Measurements from ENCODE around the gene ADAMTS8. TPM values are rescaled to one million over a fixed set of nuclear protein-coding genes. Genes with fewer than 3 reads are reported as not detected.
A peak's percentile ranks its signal among the peaks of the same experiment; 100 is the strongest.

The ADAMTS8 gene
- total RNA-seq, 5 donors from 2014 or later (not counting 1 experiment from before 2014, with no cell fraction given) = 0.06 to 0.12 (median 0.07) TPM; not detected in 2

DNA sequence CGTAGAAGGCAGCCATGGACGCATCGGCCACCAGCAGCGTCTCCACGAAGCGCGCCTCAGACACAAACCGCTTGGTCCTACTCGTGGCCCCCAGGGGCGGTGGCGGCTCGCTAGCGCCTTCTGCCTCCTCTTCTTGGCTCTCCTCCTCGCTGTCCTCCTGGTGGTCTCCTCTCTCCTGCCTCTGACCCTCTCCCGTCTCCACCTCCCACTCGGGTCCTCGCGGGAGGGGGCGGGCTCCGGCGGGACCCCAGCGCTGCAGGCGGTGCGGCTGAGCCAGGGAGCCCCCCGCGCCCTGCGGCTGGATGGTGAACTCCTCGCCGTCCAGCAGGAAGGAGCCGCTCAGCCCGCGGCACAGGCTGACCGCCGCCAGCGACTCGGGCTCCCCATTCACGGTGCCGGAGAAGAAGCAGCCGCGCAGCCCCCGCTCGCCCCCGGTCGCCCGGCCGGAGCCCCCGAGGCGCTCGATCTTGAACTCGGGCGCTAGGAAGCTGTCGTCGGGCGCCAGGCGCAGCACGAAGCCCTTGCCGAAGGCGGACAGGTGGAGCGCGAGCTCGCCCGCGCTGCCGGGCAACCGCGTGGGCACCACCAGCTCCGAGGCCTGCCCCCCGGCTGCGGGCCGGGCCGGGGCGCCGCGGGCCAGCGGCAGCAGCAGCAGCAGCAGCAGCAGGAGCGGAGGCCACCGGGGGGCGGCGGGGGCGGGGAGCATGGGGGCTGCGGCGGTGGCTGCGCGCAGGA lies 661 bp downstream of the ADAMTS8 start:
- Histone ChIP-seq H3K4me3 (ENCODE audit: control insufficient read depth in 1 of 2, extremely low read depth in 1 of 2, low read length in 1 of 2) (no peak overlapping the region), H3K27me3 (replicated peaks in 1 of 2; ENCODE audit: control insufficient read depth in 2 of 2, extremely low read depth in 1 of 2, insufficient read depth in 2 of 2, low read length in 1 of 2) (peaks cover 18 to 70% of the 10 kb centered on the region in 2 experiments), H3K4me1 (ENCODE audit: control insufficient read depth in 1 of 2, extremely low read depth in 1 of 2, insufficient read depth in 2 of 2, low read length in 2 of 2) (peaks cover 0 to 3% of the 10 kb centered on the region in 2 experiments), H3K9me3 (no peaks in the 10 kb centered on the region), H3K27ac (ENCODE audit: low read length) (no peak overlapping the region), H3K36me3 (ENCODE audit: control insufficient read depth in 2 of 2, extremely low read depth in 1 of 2, insufficient read depth in 1 of 2, low read length in 1 of 2) (no peaks in the 10 kb centered on the region)
- Mint-ChIP-seq H3K4me1 (peaks cover 6 to 15% (median 15%) of the 10 kb centered on the region in 3 donors), H3K27ac (no peak overlapping the region), H3K4me3 (peak overlapping the region in 1 of 3 donors; percentile 21), H3K36me3 (no peaks in the 10 kb centered on the region), H3K27me3 (peaks cover 53 to 69% of the 10 kb centered on the region in 2 donors), H3K9me3 (no peaks in the 10 kb centered on the region)
- 3% methylated on average over 76 of the region's 84 CpGs for WGBS (ENCODE audit: insufficient coverage)
- no peak for ATAC-seq (replicated peaks in 1 of 4)
- DNase-seq = no peak
- ChIA-PET POLR2A (no interaction called here), CTCF (no interaction called here)

DNA sequence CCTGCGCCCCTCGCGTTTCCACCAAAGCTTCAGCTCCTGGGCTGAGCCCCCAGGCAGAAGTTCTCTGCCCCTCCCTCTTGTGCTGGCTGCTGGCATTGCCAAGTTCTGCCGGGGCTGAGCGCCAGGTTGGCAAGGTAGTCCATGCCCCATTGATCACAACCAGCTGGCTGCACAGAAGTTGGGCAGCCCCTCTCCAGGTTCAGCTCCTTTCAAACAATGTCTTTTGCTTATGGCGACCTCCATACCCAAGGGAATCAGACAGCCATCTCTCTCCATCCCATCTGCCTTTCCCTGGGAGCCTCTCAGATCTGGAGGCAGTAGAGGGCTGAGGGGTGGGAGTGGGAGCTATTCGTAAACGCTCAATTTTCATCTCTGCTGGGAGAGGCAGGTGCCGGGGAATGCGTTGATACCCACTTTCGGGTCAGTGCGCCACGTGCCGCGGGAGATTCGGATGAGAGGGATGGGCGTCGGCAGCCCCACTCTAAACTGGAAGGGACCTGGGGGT lies 1.5 kb downstream of the ADAMTS8 start:
- Mint-ChIP-seq H3K36me3 (no peaks in the 10 kb centered on the region), H3K4me3 (peak overlapping the region in 2 of 3 donors; percentile 21 to 49), H3K4me1 (peaks cover 6 to 15% (median 15%) of the 10 kb centered on the region in 3 donors), H3K27me3 (peaks cover 53 to 75% of the 10 kb centered on the region in 2 donors), H3K27ac (peak overlapping the region in 1 of 2 donors; percentile 49), H3K9me3 (no peaks in the 10 kb centered on the region)
- no peaks in the 10 kb centered on the region for H3K36me3 ChIP-seq (ENCODE audit: control insufficient read depth in 2 of 2, extremely low read depth in 1 of 2, insufficient read depth in 1 of 2, low read length in 1 of 2)
- DNase-seq = no peak
- ChIA-PET POLR2A (no interaction called here), CTCF (interaction anchor here in 1 of 2 donors (0.6 kb wide), 1 partner anchor 490 kb away, joined by 3 read pairs; no protein-coding TSS in a partner anchor)
- WGBS (ENCODE audit: insufficient coverage) = 47% methylated on average over 12 of the region's 18 CpGs
- ATAC-seq (replicated peaks in 1 of 4) = no peak
- no peaks in the 10 kb centered on the region for H3K9me3 ChIP-seq
- no peak overlapping the region for H3K27ac ChIP-seq (ENCODE audit: low read length)
- peaks cover 18 to 77% of the 10 kb centered on the region in 2 experiments for H3K27me3 ChIP-seq (replicated peaks in 1 of 2; ENCODE audit: control insufficient read depth in 2 of 2, extremely low read depth in 1 of 2, insufficient read depth in 2 of 2, low read length in 1 of 2)
- H3K4me1 ChIP-seq (ENCODE audit: control insufficient read depth in 1 of 2, extremely low read depth in 1 of 2, insufficient read depth in 2 of 2, low read length in 2 of 2) = peaks cover 0 to 3% of the 10 kb centered on the region in 2 experiments
- no peak overlapping the region for H3K4me3 ChIP-seq (ENCODE audit: control insufficient read depth in 1 of 2, extremely low read depth in 1 of 2, low read length in 1 of 2)

DNA sequence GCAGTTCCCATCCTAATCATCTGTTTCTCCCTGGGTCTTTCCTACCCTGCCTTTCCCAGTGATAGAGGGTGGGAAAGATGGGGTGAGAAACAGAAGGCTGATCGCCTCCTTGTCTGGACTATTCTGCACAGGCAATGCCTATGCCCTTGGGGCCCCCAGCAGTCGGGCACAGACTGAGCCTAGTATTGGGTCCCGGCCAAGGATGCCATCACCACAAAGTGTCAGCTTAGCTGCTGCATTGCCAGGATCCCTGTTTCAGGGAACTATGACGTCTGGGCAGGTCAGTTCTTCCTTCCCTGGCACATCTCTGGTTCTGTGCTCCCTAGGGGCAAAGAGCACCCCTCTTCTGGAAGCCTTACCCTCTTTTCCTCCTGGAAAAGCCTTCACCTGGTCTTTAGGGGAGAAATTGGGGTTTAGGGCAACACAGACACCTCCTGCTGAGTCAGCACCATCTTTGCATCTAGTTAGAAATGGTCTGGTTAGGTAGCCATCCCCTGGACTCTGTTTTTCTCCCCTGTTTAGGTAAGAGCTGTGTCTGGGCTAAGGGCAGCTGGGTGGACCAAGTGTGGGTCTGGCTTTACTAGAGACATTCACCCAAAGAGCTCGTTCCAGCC lies 2.1 kb downstream of the ADAMTS8 start:
- H3K27me3 Mint-ChIP-seq = peaks cover 52 to 77% of the 10 kb centered on the region in 2 donors
- ChIA-PET CTCF (interaction anchor here in 1 of 2 donors (0.6 kb wide), 1 partner anchor 490 kb away, joined by 3 read pairs; no protein-coding TSS in a partner anchor), POLR2A (no interaction called here)
- Histone ChIP-seq H3K27me3 (replicated peaks in 1 of 2; ENCODE audit: control insufficient read depth in 2 of 2, extremely low read depth in 1 of 2, insufficient read depth in 2 of 2, low read length in 1 of 2) (peaks cover 18 to 77% of the 10 kb centered on the region in 2 experiments), H3K4me1 (ENCODE audit: control insufficient read depth in 1 of 2, extremely low read depth in 1 of 2, insufficient read depth in 2 of 2, low read length in 2 of 2) (peaks cover 0 to 3% of the 10 kb centered on the region in 2 experiments), H3K4me3 (ENCODE audit: control insufficient read depth in 1 of 2, extremely low read depth in 1 of 2, low read length in 1 of 2) (no peak overlapping the region), H3K36me3 (ENCODE audit: control insufficient read depth in 2 of 2, extremely low read depth in 1 of 2, insufficient read depth in 1 of 2, low read length in 1 of 2) (no peaks in the 10 kb centered on the region), H3K9me3 (no peaks in the 10 kb centered on the region), H3K27ac (ENCODE audit: low read length) (no peak overlapping the region)
- 69% methylated on average over 5 of the region's 5 CpGs for WGBS (ENCODE audit: insufficient coverage)
- DNase-seq = no peak
- H3K9me3 Mint-ChIP-seq = no peaks in the 10 kb centered on the region
- no peaks in the 10 kb centered on the region for H3K36me3 Mint-ChIP-seq
- no peak overlapping the region for H3K4me3 Mint-ChIP-seq
- H3K27ac Mint-ChIP-seq = no peak overlapping the region
- peaks cover 6 to 15% (median 15%) of the 10 kb centered on the region in 3 donors for H3K4me1 Mint-ChIP-seq
- no peak for ATAC-seq (replicated peaks in 1 of 4)

DNA sequence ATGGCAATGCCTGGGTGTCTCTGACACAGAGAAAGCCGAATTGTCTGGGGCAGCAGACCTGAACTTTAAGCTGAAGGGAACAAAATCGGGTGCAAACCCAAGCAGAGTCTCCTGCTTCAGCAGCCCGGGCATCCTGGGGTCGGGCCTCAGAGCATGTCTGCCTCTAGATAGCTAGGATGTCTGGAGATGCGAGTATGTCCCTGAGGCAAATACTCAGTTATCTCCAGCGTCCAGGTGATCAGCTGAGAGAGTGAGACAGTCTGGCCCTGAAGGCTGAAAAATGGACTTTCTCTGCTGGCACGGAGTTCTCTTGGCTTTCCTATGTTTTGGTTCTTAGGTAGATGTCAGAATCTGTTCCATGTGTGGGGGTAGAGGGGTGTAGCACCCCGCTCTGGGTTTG lies 3.3 kb downstream of the ADAMTS8 start:
- no peak for ATAC-seq (replicated peaks in 1 of 4)
- Histone ChIP-seq H3K4me1 (ENCODE audit: control insufficient read depth in 1 of 2, extremely low read depth in 1 of 2, insufficient read depth in 2 of 2, low read length in 2 of 2) (peaks cover 0 to 3% of the 10 kb centered on the region in 2 experiments), H3K4me3 (ENCODE audit: control insufficient read depth in 1 of 2, extremely low read depth in 1 of 2, low read length in 1 of 2) (no peak overlapping the region), H3K9me3 (no peaks in the 10 kb centered on the region), H3K27me3 (replicated peaks in 1 of 2; ENCODE audit: control insufficient read depth in 2 of 2, extremely low read depth in 1 of 2, insufficient read depth in 2 of 2, low read length in 1 of 2) (peaks cover 14 to 71% of the 10 kb centered on the region in 2 experiments), H3K27ac (ENCODE audit: low read length) (no peak overlapping the region), H3K36me3 (ENCODE audit: control insufficient read depth in 2 of 2, extremely low read depth in 1 of 2, insufficient read depth in 1 of 2, low read length in 1 of 2) (no peaks in the 10 kb centered on the region)
- CTCF ChIA-PET = interaction anchor here (0.5 to 0.6 kb wide), 2 partner anchors 68 to 238 kb away, joined by 3 to 4 read pairs; no protein-coding TSS in a partner anchor
- no peaks in the 10 kb centered on the region for H3K36me3 Mint-ChIP-seq
- H3K27ac Mint-ChIP-seq = no peak overlapping the region
- H3K9me3 Mint-ChIP-seq = no peaks in the 10 kb centered on the region
- no peak overlapping the region for H3K4me3 Mint-ChIP-seq
- 70% methylated on average over 6 of the region's 8 CpGs for WGBS (ENCODE audit: insufficient coverage)
- POLR2A ChIA-PET = no interaction called here
- peaks cover 6 to 15% (median 15%) of the 10 kb centered on the region in 3 donors for H3K4me1 Mint-ChIP-seq
- no peak for DNase-seq
- H3K27me3 Mint-ChIP-seq = peaks cover 51 to 74% of the 10 kb centered on the region in 2 donors

DNA sequence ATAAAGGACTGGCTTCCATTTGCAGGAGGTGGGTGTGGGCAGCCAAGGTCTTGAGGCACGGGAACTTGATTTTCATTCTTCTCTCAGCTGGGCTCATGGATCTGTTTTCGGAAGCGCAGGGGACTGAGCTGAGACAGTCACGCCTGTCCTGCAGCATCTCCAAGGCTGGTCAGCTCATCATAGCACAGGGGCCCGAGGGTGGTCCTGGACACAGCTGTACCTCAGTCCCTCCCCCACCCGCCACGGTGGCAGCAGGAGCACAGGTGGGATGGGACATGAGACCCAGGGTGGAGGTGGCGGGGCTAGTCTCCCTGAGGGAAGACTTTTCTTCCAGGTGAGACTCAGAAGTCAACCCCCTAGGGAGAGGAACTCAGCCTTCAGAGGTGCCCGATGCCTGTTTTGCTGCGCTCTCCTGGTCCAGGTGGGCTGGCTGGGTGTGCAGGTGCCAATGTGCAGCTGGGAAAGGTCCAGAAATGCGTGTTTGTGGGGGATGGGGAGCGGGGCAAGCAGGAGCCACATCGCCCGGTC lies 3.7 kb downstream of the ADAMTS8 start:
- H3K4me1 Mint-ChIP-seq = peaks cover 6 to 15% (median 15%) of the 10 kb centered on the region in 3 donors
- H3K27me3 ChIP-seq (replicated peaks in 1 of 2; ENCODE audit: control insufficient read depth in 2 of 2, extremely low read depth in 1 of 2, insufficient read depth in 2 of 2, low read length in 1 of 2) = peaks cover 10 to 70% of the 10 kb centered on the region in 2 experiments
- DNase-seq (no peak), ATAC-seq (replicated peaks in 1 of 4) (no peak)
- peaks cover 46 to 71% of the 10 kb centered on the region in 2 donors for H3K27me3 Mint-ChIP-seq
- no peak overlapping the region for H3K4me3 ChIP-seq (ENCODE audit: control insufficient read depth in 1 of 2, extremely low read depth in 1 of 2, low read length in 1 of 2)
- H3K27ac ChIP-seq (ENCODE audit: low read length) = no peak overlapping the region
- no peaks in the 10 kb centered on the region for H3K36me3 ChIP-seq (ENCODE audit: control insufficient read depth in 2 of 2, extremely low read depth in 1 of 2, insufficient read depth in 1 of 2, low read length in 1 of 2)
- no peak overlapping the region for H3K4me3 Mint-ChIP-seq
- H3K4me1 ChIP-seq (ENCODE audit: control insufficient read depth in 1 of 2, extremely low read depth in 1 of 2, insufficient read depth in 2 of 2, low read length in 2 of 2) = peaks cover 0 to 3% of the 10 kb centered on the region in 2 experiments
- H3K9me3 Mint-ChIP-seq = no peaks in the 10 kb centered on the region
- H3K27ac Mint-ChIP-seq = no peak overlapping the region
- WGBS (ENCODE audit: insufficient coverage) = 92% methylated on average over 13 of the region's 14 CpGs
- ChIA-PET POLR2A (no interaction called here), CTCF (interaction anchor here in 1 of 2 donors (0.6 kb wide), 1 partner anchor 237 kb away, joined by 3 read pairs; no protein-coding TSS in a partner anchor)
- no peaks in the 10 kb centered on the region for H3K36me3 Mint-ChIP-seq
- no peaks in the 10 kb centered on the region for H3K9me3 ChIP-seq

DNA sequence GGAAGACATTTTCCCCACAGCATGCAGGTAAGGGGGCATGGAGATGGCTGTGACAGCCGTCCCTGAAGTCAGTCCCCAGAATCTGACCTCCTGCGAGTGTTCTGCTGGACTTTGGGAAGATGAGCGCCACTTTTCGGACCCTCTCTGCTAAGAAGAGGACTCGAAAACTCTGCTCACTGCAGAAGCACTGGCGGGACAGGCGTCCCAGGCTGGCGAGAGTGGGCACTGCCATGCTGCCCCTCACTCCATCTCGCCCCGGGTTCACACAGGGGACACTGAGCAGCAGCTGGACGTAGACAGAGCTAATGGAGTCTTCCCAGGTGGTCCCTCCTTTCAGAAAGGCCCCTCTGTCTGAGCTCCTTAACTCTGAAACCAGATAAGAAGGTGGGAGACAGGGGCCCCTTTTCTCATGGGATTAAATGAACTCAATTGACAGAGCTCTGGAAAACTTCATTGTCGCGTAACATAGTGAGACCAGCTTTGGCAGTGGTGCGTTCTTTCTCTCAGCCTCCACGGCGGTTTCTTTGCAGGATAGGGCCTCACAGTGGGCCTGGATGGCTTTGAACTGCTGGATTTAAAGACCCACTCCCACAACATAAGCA lies 4.8 kb downstream of the ADAMTS8 start:
- POLR2A ChIA-PET = no interaction called here
- Mint-ChIP-seq H3K9me3 (no peaks in the 10 kb centered on the region), H3K36me3 (no peaks in the 10 kb centered on the region), H3K4me1 (peaks cover 2 to 7% (median 7%) of the 10 kb centered on the region in 3 donors), H3K27ac (no peak overlapping the region), H3K27me3 (peaks cover 36 to 61% of the 10 kb centered on the region in 2 donors), H3K4me3 (no peak overlapping the region)
- no peak for ATAC-seq (replicated peaks in 1 of 4)
- 81% methylated on average over 15 of the region's 16 CpGs for WGBS (ENCODE audit: insufficient coverage)
- no peaks in the 10 kb centered on the region for H3K9me3 ChIP-seq
- CTCF ChIA-PET = no interaction called here
- H3K4me1 ChIP-seq (ENCODE audit: control insufficient read depth in 1 of 2, extremely low read depth in 1 of 2, insufficient read depth in 2 of 2, low read length in 2 of 2) = peaks cover 0 to 3% of the 10 kb centered on the region in 2 experiments
- no peak overlapping the region for H3K4me3 ChIP-seq (ENCODE audit: control insufficient read depth in 1 of 2, extremely low read depth in 1 of 2, low read length in 1 of 2)
- DNase-seq = no peak
- H3K36me3 ChIP-seq (ENCODE audit: control insufficient read depth in 2 of 2, extremely low read depth in 1 of 2, insufficient read depth in 1 of 2, low read length in 1 of 2) = no peaks in the 10 kb centered on the region
- peaks cover 2 to 64% of the 10 kb centered on the region in 2 experiments for H3K27me3 ChIP-seq (replicated peaks in 1 of 2; ENCODE audit: control insufficient read depth in 2 of 2, extremely low read depth in 1 of 2, insufficient read depth in 2 of 2, low read length in 1 of 2)
- no peak overlapping the region for H3K27ac ChIP-seq (ENCODE audit: low read length)
